HG03108 (cell line): ENCODE measurements around the gene POLN.
"Not testable (repeated sequence)": the region's sequence is repeated elsewhere in the genome, so short reads cannot be mapped to it uniquely, and the experiment has no call there.

Source experiments
- ATAC-seq: cut with Tn5 transposase; IDR thresholded peaks from one replicate; pipeline ENCODE4 v1.9.1; 2021; ENCODE audit warnings: moderate library complexity; ENCODE audit not compliant: unreplicated experiment

POLN gene

DNA sequence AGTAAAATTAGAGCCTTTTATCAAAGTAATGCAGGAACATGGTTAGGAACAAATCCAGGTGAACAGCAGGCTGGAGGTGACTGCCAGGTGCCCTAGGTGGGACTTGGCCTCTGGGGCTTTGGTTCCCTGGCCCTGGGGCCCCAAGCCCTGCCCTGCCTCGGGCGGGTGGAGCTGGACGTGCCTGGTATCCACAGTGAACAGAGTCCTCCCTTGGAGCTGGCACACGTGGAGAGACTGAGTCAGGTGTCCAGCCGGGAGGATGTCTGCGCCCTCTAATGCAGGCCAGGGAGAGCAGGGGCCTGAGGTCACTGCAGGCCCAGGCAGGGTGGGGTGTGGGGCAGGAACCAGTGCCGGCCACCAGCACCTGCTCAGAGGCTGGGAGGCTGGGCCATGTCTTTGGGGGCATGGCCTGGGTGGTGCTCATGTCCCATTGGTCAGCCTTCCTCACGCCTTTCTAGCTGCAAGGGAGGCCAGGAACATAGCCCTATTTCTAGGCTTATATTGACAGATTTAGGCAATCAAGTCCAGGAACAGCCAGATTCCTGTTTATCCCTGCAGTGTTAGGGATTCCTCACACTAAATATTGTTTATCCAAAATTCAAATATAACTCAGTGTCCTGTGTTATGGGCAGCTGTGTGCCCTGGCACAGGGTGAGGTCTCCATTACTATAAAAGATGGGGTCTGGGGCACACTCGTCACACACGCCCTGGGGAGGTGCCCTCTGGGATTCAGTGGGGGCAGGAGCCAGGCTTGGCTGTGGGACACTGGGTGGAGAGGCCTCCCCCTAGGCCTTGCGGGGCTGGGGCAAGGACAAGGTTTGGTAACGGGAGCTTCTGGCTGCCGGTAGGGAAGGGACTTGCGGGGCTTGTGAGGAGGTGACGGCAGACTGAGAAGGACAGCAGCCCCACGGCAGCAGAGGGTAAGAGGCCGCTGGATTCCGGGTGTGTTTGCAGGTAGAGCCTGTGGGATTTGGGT, 197.1 kb downstream of the POLN start:
- ATAC-seq = no peak

GRCh38 chr4:2044119-2044485, 197.8 kb downstream of the POLN start:
- no peak for ATAC-seq

GRCh38 chr4:2043396-2044118, 198.4 kb downstream of the POLN start:
- no peak for ATAC-seq

- ATAC-seq = no peak
Measured at GRCh38 chr4:2042947-2043395, 198.9 kb downstream of the POLN start.

DNA sequence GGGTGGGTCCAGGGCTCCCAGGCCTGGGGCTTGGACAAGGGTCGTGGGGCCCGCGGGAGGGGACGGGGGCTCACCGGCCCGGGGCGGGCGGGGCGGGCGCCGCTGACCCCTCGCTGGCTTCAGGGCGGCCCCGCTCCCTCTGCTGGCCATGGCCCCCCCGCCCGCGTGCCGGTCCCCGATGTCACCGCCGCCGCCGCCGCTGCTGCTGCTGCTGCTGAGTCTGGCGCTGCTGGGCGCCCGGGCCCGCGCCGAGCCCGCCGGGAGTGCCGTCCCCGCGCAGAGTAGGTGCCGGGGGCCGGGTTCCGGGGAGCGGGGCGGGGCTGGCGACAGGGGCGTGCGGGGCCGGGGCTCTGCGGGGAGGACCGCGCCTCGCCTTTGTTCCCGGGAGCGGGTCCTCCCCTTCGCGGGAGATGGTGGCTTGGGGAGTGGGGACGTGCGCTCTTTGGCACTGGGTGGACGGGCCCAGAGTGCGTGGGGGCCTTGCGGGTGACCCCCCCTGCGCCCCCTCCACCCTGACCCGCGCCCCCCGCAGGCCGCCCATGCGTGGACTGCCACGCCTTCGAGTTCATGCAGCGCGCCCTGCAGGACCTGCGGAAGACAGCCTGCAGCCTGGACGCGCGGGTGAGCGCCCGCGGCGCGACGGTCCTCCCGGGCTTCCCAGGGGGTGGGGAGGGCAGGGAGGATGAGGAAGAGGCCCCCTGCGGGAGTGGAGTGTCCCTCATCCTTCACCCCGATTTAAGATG, 199.5 kb downstream of the POLN start:
- no peak for ATAC-seq

- no peak for ATAC-seq
Measured at GRCh38 chr4:2041239-2042130, 200.4 kb downstream of the POLN start.

DNA sequence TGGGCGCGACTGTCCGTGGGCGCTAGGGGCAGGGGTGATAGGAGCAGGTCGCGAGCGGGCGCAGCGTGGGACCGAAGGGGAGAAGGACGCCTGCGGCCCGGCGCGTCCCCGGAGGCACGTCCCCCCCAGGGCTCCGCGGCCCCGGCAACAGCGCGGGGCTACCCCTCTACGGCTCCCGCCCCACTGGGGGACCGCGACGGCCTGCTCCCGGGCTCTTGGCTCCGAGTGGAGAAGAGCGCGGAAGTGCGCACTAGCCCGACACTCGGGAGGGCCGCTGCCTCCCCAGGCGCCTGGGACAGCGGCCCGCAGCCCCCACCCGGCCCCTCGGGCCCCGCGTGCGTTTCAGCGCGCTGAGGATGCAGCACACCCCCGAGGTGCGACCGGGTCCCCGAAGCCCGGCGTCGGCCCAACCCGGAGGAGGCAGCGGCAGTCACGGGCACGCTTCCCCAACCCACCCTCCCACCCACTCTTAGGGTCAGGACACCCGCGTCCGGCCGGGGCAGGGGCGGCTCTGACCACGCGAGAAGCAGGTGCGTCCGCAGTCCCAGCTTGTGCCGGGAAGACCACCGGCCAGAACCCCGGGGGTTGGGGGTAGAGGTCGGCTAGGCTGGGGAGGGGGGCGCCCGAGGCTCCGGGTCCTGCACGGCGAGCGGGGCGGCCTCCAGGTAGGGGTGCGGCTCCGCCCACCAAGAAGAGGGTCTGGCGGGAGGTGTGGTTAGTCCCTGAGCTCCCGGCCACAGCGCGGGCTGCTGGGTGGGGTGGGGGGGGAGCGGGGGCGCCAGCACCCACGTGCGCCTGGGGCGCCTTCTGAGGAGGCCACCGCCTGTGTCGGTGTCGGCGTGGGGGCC, 201.3 kb downstream of the POLN start:
- ATAC-seq = no peak

GRCh38 chr4:2036866-2037265, 205.1 kb downstream of the POLN start:
- ATAC-seq = no peak

GRCh38 chr4:2036327-2036726, 205.6 kb downstream of the POLN start:
- no peak for ATAC-seq

DNA sequence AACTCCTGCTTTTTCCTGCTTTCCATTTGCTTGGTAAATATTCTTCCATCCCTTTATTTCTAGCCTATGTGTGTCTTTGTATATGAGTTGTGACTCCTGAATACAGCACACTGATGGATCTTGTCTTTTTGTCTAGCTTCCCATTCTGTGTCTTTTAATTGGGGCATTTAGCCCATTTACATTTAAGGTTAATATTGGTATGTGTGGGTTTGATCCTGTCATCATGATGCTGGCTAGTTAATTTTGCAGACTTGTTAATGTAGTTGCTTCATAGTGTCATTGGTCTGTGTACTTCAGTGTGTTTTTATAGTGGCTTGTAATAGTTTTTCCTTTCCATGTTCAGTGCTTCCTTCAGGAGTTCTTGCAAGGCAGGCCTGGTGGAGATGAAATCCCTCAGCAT, 210.8 kb downstream of the POLN start:
- ATAC-seq = not testable (repeated sequence)

DNA sequence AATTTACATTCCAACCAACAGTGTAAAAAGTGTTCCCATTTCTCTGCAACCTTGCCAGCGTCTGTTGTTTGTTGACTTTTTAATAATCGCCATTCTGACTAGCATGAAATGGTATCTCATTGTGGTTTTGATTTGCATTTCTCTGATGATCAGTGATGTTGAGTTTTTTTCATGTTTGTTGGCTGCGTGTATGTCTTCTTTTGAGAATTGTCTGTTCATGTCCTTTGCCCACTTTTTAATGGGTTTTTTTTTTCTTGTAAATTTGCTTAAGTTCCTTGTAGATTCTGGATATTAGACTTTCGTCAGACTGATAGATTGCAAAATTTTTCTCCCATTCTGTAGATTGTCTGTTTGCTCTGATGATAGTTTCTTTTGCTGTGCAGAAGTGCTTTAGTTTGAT, 214.8 kb downstream of the POLN start:
- ATAC-seq = not testable (repeated sequence)

DNA sequence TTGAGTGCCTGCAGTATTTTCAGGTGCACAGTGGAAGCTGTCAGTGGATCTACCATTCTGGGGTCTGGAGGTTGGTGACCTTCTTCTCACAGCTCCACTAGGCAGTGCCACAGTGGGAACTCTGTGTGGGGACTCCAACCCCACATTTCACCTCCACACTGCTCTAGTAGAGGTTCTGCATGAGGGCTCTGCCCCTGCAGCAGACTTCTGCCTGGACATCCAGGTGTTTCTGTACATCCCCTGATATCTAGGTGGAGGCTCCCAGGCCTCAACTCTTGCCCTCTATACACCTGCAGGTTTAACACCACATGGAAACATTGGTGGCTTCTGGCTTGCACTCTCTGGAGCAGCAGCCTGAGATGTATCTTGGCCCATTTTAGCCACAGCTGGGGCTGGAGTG, 216.1 kb downstream of the POLN start:
- ATAC-seq = no peak

DNA sequence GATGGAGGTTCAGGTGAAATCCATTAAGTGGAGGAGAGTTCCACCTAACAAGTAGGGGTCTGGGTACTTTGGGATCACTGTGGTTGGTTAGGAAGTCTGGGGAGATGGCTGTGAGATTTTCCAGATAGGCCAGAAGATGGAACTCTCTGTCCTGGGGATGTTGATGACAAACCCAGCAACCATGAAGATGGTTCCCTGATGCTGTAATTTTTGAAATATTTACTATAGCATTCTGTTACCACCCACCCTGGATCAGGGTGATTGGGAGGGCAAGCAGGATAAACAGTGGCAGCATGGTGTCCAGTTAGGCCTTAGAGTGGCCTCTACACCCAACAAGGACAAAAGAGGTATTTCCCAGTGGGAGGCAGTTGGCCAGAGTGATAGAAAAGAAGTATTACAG, 217.2 kb downstream of the POLN start:
- no peak for ATAC-seq
